K562 treated with DMSO at 1 percent for 4 hours (cell line): ENCODE data around the gene CISD1. TPM values are rescaled to one million over a fixed set of nuclear protein-coding genes. Genes with fewer than 3 reads are reported as not detected.

Experiments
- total RNA-seq: library from RNA; unstranded; fragments of 300-600 nt; gene quantifications from 2 replicates; pipeline ENCODE4 v1.2.3, GENCODE V29; 2022; ENCODE audit not compliant: insufficient read depth

CISD1 gene
- total RNA-seq, result 10.1 and 14.3 TPM in 2 replicates

DNA sequence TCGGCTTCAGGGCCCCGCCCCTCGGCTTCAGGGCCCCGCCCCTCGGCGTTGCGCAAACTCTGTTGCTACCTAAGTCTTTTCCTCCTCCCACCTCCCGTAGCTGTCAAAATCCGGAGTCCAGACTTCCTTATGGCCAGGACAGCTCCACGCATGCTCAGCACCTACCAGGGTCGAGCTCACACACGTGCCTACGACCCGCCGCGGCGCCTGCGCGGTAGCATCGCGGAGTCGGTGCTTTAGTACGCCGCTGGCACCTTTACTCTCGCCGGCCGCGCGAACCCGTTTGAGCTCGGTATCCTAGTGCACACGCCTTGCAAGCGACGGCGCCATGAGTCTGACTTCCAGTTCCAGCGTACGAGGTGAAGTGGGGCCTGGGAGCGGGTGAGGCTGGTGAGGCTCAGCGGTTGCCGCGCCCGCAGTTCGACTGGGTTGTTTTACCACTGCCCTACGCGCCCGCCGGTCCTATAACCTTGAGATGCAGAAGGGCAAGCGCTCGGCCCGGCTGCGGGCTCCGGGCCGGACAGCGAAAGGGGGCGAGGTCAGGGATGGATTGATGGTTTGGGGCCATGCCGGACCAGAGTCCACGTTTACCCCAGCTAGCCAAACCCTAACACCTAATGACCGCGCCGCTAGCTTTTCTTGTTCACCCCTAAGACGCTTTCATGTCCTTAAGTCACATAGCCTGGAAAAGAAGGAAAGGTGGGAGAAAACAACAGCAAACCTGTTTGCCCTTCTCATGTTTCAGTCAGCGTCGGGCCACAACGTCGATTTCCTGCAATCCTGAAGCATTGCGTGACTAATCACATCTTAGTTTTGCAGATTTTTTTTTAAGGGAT is at the start of gene CISD1:
Gene CISD1 (plus strand): TSS at position 217 of the 836 bp plus-strand sequence. CDS start 112 bp downstream, at position 329.

DNA sequence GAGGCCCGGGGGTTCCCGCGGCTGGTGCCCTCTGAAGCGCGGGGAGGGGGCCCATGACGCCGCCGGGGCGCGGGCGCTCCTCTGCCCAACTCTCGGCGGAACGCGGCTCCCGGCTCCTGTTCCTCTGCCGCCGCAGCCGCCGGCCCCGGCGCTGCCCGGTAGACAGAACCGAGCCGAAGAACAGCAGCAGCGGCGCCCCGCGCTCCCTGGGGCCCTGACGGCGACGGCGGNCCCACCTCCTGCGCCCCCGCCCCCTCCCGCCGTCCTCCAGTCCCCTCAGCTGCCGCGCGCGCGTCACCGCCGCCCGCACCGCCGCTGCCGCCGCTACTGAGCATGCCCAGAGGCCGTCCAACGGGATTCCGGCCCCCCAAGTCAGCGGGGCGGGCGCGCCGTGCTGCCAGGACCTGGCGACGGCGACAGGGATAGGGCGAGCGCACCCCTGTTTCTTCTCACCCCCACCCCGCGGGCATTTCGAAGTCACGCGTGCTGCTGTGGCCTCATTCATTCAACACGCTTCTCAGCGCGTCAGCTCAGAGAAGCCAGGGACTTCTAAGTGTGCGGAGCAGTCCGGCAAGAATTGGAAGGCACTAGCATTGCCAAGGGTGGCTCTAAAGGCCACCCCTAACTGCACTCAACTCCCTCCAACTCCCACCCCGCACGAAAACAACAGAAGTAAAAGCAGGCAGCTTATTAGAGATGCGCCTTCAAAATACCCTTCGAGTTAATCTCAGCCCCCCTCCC is 1.1 kb upstream of the CISD1 start, which contains the start of gene IPMK:
Gene IPMK (minus strand): TSS at position 182 of the 741 bp plus-strand sequence. CDS start 283 bp downstream, outside the sequence.

GRCh38 chr10:58334817-58335305 is 65.9 kb downstream of the CISD1 start, which contains the start of gene UBE2D1:
Gene UBE2D1, plus strand, starts transcription at chr10:58335006. Its CDS starts 196 bp downstream, at chr10:58335202.

Other genes starting within 250 kb of the CISD1 start
- gene IPMK, start 1.3 kb upstream of the CISD1 start, total RNA-seq, result 2.3 and 2.4 TPM in 2 replicates
- 8.5 and 11.9 TPM in 2 replicates for gene UBE2D1, start 65.8 kb downstream of the CISD1 start, total RNA-seq
- 57.5 and 63.6 TPM in 2 replicates for gene TFAM, start 116.2 kb downstream of the CISD1 start, total RNA-seq
- not detected in 2 replicates for gene BICC1, start 243.7 kb downstream of the CISD1 start, total RNA-seq